GM06990 (cell line): Measurements from ENCODE around the gene FBXW5.

Experiments
- DNase-seq: peaks from one replicate; pipeline ENCODE4 v3.0.0-alpha.2; 2011; ENCODE audit not compliant: insufficient read length; ENCODE audit errors: extremely low read depth
- H3K27me3 ChIP-seq: replicated peaks from 2 replicates; pipeline ENCODE4 v1.6.0; 2011; ENCODE audit warnings: low read length; ENCODE audit not compliant: control insufficient read depth, insufficient read depth
- H3K36me3 ChIP-seq: 2 replicates; pipeline ENCODE4 v1.5.1; 2011; ENCODE audit warnings: low read length; ENCODE audit not compliant: control insufficient read depth, insufficient read depth
- H3K4me3 ChIP-seq: replicated peaks from 2 replicates; pipeline ENCODE4 v1.5.1; 2011; ENCODE audit warnings: low read depth, mild to moderate bottlenecking, control low read depth, low read length
- TF ChIP-seq, protein P1 (sequence below): IDR thresholded peaks from 2 replicates; pipeline ENCODE4 v1.5.1; 2011; ENCODE audit warnings: low read length, control low read depth, mild to moderate bottlenecking, inconsistent platforms; ENCODE audit not compliant: insufficient read depth, poor library complexity, severe bottlenecking

Gene FBXW5

GRCh38 chr9:136896027-136896426 lies 48.5 kb downstream of the FBXW5 start:
- DNase-seq = no peak
- Histone ChIP-seq H3K4me3 (no peak overlapping the region), H3K36me3 (peaks cover 13% of the 10 kb centered on the region), H3K27me3 (no peaks in the 10 kb centered on the region)
- TF ChIP-seq, protein P1, sequence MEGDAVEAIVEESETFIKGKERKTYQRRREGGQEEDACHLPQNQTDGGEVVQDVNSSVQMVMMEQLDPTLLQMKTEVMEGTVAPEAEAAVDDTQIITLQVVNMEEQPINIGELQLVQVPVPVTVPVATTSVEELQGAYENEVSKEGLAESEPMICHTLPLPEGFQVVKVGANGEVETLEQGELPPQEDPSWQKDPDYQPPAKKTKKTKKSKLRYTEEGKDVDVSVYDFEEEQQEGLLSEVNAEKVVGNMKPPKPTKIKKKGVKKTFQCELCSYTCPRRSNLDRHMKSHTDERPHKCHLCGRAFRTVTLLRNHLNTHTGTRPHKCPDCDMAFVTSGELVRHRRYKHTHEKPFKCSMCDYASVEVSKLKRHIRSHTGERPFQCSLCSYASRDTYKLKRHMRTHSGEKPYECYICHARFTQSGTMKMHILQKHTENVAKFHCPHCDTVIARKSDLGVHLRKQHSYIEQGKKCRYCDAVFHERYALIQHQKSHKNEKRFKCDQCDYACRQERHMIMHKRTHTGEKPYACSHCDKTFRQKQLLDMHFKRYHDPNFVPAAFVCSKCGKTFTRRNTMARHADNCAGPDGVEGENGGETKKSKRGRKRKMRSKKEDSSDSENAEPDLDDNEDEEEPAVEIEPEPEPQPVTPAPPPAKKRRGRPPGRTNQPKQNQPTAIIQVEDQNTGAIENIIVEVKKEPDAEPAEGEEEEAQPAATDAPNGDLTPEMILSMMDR = no peak

- Histone ChIP-seq H3K27me3 (no peaks in the 10 kb centered on the region), H3K4me3 (no peak overlapping the region), H3K36me3 (peaks cover 15% of the 10 kb centered on the region)
- TF ChIP-seq, protein P1 = no peak
- no peak for DNase-seq
Measured at GRCh38 chr9:136890661-136891060, 53.9 kb downstream of the FBXW5 start.
